GM21360 (cell line): ENCODE measurements around the gene SNRPA1.
"Not testable (repeated sequence)": the region's sequence is repeated elsewhere in the genome, so short reads cannot be mapped to it uniquely, and the experiment has no call there.

Source experiments
- ATAC-seq: cut with Tn5 transposase; IDR thresholded peaks from one replicate; pipeline ENCODE4 v1.9.1; 2021; ENCODE audit warnings: mild to moderate bottlenecking, moderate library complexity; ENCODE audit not compliant: unreplicated experiment

The SNRPA1 gene

GRCh38 chr15:101296418-101297405, 1.7 kb upstream of the SNRPA1 start:
- no peak for ATAC-seq

- ATAC-seq: no peak
These were observed 636 bp upstream of the SNRPA1 start for GRCh38 chr15:101295607-101296161.

- ATAC-seq: no peak
These were observed 1.9 kb downstream of the SNRPA1 start for GRCh38 chr15:101293122-101293521.

GRCh38 chr15:101288905-101289513, 6.0 kb downstream of the SNRPA1 start:
- ATAC-seq: no peak

GRCh38 chr15:101287342-101287741, 7.7 kb downstream of the SNRPA1 start:
- not testable (repeated sequence) for ATAC-seq

GRCh38 chr15:101286471-101287114, 8.5 kb downstream of the SNRPA1 start:
- no peak for ATAC-seq

GRCh38 chr15:101283931-101284330, 11.1 kb downstream of the SNRPA1 start:
- ATAC-seq: no peak

GRCh38 chr15:101280007-101280406, 15.0 kb downstream of the SNRPA1 start:
- no peak for ATAC-seq

- ATAC-seq: no peak
These were observed 17.0 kb downstream of the SNRPA1 start for GRCh38 chr15:101277943-101278564.

- ATAC-seq: peak; percentile 89
These were observed 17.8 kb downstream of the SNRPA1 start, which contains the start of gene SELENOS for GRCh38 chr15:101277038-101277822. TSS of gene SELENOS (minus strand) at chr15:101277485. CDS start at chr15:101277417, 68 bp downstream.

GRCh38 chr15:101276501-101277037, 18.5 kb downstream of the SNRPA1 start:
- ATAC-seq: peak; percentile 19

GRCh38 chr15:101275018-101275417, 20.0 kb downstream of the SNRPA1 start:
- no peak for ATAC-seq

GRCh38 chr15:101273534-101273933, 21.5 kb downstream of the SNRPA1 start:
- ATAC-seq: no peak

GRCh38 chr15:101272584-101272983, 22.5 kb downstream of the SNRPA1 start:
- ATAC-seq: no peak

- ATAC-seq: no peak
These were observed 25.4 kb downstream of the SNRPA1 start for GRCh38 chr15:101269479-101270223.

GRCh38 chr15:101267320-101268104, 27.5 kb downstream of the SNRPA1 start:
- ATAC-seq: no peak

- ATAC-seq: no peak
These were observed 28.3 kb downstream of the SNRPA1 start for GRCh38 chr15:101266787-101267186.

- no peak for ATAC-seq
These were observed 29.0 kb downstream of the SNRPA1 start for GRCh38 chr15:101266034-101266433.
